Measurements from ENCODE around the gene SACS.

SACS gene

DNA sequence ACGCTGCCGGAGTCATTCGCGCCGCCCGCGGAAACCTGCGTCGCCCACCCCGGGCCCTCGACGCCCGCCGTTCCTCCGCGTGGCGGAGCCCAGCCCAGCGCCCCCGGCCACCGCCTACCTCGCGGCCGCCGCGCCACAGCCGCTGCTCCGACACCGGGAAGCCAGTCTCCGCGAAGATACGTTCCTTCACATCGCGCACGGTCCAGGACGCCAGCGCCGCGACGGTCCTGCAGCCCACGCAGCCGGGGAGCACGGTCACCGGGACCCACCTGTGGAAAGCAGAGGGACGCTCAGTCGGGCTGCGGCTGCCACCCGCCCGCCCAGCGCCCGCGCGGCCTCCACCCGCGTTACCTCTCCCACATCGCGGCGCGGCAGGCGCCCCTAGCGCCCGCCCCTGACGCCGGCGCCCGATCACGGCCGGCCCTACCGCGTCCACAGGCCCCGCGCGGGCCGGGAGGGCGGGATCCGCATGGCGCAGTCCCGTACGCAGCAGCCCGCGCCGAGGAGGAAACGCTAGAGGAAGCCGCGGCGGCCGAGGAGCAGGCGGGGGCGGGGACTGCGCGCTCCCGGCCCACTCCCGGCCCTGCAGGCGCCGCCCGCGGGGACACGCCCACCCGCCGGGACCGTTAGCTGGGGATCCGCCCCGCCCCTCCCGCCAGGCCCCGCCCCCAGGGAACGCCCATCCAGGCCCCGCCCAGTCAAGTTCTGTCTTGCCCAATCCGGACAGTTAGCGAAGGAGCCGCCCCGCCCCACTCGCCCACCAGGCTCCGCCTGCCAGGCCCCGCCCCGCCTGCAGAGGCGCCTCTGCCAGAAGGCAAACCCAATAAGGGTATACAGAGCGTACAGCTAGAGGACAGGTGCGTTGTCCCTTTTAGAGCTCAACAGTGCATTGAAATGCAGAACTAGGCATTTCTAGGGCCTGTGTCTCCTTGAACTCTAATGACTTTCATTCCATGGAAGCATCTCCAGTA lies 58.2 kb downstream of the SACS start:
- in situ Hi-C loops (cut with MboI; ENCODE audit: low sequenced_read_pairs): no loop called here

- in situ Hi-C loops (cut with MboI; ENCODE audit: low sequenced_read_pairs): no loop called here
Measured at GRCh38 chr13:23372264-23372906, 61.1 kb downstream of the SACS start.

GRCh38 chr13:23367907-23368306 lies 65.6 kb downstream of the SACS start:
- in situ Hi-C loops (cut with MboI; ENCODE audit: low sequenced_read_pairs): no loop called here

DNA sequence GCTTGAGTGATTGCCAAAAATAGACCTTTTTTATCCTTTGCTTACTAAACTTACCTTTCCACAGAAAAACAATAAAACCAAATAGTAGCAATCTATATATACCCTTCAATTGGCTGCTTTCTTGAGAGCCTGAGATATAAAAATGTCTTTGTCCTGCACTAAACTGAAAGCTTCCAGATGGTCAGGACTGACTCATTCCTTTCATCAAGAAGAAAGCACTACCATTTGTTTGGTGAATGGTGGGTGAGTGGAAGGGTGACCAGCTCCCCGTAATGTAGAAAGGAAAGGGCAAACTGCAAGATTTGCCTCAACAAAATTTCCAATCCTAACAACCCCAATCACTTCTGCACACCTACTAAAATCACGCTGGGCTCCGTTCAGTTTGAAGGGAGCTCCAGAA lies 67.8 kb downstream of the SACS start:
- in situ Hi-C loops (cut with MboI; ENCODE audit: low sequenced_read_pairs): no loop called here

- in situ Hi-C loops (cut with MboI; ENCODE audit: low sequenced_read_pairs): no loop called here
Measured at GRCh38 chr13:23359882-23360281, 73.6 kb downstream of the SACS start.

DNA sequence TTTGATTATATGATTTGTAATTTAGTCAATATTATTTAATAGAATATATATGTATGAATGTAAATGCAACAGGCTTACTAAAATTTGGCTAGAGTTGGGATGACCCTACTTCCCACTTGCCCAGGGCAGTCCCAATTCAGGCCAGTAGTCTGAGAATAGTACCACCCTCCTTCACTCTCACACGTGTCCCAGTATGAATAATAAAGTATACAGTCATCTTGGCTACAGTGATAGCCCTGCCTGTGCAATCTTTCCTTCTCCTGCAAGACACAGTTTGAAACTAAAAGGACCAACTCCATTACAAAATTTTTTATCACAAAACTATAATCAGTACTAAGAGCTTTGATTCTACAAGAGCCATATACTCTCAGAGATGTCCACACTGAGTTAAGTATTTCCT lies 76.2 kb downstream of the SACS start:
- in situ Hi-C loops (cut with MboI; ENCODE audit: low sequenced_read_pairs): no loop called here

GRCh38 chr13:23356368-23356767 lies 77.1 kb downstream of the SACS start:
- in situ Hi-C loops (cut with MboI; ENCODE audit: low sequenced_read_pairs): no loop called here

DNA sequence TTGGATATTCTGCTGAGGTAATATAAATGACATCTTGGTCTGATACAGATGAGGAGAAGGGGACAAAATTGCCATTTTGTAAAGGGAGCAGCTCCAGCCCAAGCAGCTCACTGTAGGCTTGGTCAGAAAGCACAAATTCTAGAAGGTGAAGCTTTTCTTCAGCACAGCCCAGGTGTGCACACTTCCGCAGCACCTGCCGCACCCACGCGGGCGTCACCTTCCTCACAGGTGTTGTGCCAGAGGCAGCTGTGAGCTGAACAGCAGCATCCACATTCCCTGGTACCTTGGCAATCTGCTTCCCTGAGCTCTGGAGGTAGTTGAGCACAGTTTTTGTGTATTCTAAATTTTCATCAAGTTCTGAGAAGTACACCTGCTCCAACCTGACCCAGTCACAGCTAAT lies 79.0 kb downstream of the SACS start:
- in situ Hi-C loops (cut with MboI; ENCODE audit: low sequenced_read_pairs): no loop called here

GRCh38 chr13:23352161-23352560 lies 81.3 kb downstream of the SACS start:
- in situ Hi-C loops (cut with MboI; ENCODE audit: low sequenced_read_pairs): no loop called here

- in situ Hi-C loops (cut with MboI; ENCODE audit: low sequenced_read_pairs): no loop called here
Measured at GRCh38 chr13:23350009-23350408, 83.5 kb downstream of the SACS start.

- in situ Hi-C loops (cut with MboI; ENCODE audit: low sequenced_read_pairs): no loop called here
Measured at GRCh38 chr13:23349161-23349897, 84.2 kb downstream of the SACS start.

DNA sequence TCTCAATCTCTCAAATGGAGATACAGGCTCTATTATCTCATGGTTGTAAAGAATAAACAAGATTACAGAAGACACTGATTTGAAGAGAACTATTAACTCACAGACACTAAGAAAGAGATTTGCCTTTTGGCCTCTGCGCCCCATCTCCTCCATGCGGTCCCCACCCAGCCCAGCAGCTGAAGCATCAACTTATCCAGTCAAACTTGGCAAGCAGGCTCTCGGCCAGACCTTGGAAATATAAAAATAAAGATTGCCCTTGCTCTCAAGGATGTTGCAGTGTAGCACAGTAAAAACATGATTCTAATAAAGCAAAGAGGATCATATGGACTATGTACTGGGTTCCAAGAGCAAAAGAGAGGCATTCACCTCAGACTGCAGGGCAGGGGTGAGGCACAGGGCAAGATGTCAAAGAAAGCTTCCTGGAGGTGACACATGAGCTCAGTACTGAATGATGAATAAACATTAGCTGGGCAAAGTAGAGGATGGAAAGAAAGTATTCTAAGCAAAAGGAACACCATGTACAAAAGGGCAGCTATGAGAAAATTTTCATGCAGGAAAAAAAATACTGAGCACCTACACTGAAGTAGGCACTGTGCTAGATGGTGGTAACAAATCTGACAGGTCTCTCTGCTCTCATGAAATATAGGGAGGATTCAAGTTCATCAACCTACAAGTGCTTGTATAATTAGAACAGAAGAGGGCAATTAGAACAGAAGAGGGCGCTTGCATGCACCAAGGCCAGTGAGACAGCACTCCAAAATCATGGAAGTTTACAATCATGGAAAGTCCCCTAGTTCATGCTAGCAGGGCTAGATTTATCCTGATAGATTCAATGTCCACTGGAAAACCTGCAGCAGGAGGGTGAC lies 85.0 kb downstream of the SACS start:
- in situ Hi-C loops (cut with MboI; ENCODE audit: low sequenced_read_pairs): no loop called here

GRCh38 chr13:23347601-23348000 lies 85.9 kb downstream of the SACS start:
- in situ Hi-C loops (cut with MboI; ENCODE audit: low sequenced_read_pairs): no loop called here

DNA sequence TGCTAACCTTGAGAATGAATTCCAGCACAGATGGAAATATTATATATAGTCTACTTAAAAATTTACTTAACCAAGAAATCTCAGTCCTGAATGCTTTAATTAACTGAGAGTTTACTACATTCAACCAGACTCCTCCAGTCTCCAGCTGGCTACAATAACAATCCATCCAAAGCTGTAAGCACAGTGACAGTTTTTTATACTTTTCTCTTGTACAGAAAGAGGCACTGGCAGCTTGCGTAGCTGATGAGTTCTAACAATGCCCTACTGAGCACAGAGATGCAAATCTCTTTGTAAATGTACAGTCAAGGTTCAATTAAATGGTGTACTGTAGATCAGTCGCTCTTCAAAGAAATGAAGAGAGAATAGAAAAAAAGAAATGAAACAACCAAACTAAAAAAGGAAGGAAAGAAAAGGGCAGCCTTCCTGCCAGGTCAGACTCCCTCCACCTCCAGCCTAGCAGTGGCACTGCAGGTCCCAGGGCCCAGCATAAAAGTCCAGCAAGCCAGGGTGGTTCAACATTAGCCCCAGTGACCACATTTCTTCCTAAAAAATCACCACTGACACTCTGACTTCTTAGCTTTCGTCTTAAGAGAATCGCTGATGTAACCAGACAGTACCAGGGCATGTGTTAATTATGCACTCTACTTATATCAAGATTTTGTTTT lies 88.4 kb downstream of the SACS start:
- in situ Hi-C loops (cut with MboI; ENCODE audit: low sequenced_read_pairs): no loop called here

DNA sequence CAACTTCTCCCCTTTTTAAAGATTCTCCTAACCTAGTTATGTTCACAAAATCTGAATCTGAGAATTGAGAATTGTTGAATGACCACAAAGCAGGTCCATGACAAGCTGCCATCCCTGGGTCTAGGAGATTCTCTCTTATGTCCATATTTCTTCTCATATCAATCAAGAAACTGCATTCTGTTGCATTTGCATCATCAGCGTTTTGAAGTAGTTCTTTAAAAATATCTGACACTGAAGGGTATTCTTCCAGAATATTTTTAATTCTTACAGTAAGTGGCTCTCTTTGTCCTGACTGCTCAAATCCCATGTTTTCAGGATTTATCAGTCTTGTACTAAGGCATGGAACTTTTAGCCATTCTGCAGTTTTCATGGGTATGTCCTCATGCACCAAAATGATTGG lies 94.3 kb downstream of the SACS start:
- in situ Hi-C loops (cut with MboI; ENCODE audit: low sequenced_read_pairs): no loop called here

DNA sequence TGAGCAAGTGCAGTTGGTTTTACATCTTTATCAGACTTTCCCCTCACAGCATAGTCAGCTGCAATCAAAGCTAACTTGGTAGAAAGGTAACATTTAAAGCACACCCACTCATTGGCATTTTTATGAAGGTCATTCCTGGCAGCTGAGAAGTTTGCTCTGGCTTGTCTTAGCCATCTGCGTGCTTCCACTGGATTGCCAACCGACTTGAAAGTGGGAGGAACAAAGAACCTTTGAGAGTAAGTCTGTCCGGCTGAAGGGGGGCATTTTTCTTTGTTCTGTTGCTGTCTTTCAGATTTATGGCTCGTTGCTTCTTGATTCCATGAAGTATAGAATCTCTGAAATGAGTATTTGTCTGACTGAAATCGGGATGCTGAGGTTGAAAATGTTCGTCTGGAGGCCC lies 103.1 kb downstream of the SACS start:
- in situ Hi-C loops (cut with MboI; ENCODE audit: low sequenced_read_pairs): no loop called here

DNA sequence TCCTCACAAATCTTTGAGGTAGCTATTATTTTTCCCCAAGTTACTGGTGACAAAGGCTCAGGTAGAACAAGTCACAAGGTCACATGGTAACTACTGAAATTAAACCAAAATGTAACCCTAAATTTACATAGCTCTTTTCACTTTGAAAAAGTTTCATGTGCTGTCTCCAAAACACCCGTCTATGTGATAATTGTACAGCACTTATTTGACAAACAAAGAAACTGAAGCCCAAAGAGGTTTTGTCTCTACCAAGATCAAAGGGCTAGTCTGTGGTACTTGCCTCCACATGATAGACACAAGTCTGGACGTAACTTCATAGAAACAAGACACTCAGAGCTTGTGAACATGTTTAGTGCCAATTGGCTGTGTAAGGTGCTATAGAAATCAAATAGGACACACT lies 108.3 kb downstream of the SACS start:
- in situ Hi-C loops (cut with MboI; ENCODE audit: low sequenced_read_pairs): no loop called here

DNA sequence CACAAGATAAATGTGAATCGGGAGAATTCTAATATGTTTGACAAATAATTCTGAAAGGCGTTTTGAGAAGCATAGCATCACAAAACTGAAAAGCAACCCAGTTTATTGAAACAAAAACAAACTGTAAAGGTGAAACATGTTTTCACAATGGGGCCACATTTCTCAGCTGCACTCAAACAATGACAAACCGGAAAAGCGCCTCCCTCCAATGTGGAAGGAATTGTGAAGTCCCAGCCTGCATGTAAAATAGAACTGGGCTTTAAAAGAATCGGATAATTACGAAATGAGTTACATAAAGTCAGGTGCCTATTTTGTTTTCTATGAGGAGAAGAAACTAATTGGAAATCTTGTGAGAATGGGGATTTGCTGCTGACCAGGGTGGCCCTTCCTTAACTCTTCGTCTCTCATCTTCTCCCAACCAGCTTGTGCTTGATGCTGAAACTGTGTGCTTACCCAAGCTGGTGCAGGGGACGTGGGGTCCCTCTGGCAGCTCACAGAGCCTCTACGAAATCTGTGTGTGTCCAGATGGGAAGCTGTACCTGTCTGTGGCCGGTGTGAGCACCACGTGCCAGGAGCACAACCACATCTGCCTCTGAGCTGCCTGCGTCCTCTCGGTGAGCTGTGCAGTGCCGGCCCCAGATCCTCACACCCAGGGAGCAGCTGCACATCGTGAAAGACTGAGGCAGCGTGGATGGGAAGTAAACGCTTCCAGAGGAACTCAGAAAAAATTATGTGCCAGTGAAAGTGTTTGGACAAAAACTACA lies 109.4 kb downstream of the SACS start:
- in situ Hi-C loops (cut with MboI; ENCODE audit: low sequenced_read_pairs): no loop called here

Measured in HL-60/S4 treated with phorbol 12-myristate 13-acetate at 8.2 ng/mL for 4 days and 3 days (cell line).